DOHH2 (cell line): Measurements from ENCODE around the gene RNF103.

Source experiments
- CTCF ChIP-seq: fragments of 200-600 bp; sonication (generic); IDR thresholded peaks from one replicate; pipeline ENCODE4 v1.5.1; 2014; ENCODE audit warnings: antibody characterized with exemption, mild to moderate bottlenecking, low read depth, low read length; ENCODE audit not compliant: poor library complexity, severe bottlenecking
- EZH2phosphoT487 ChIP-seq: fragments of 200-600 bp; sonication (generic); IDR thresholded peaks from 2 replicates; pipeline ENCODE4 v1.6.1; 2017; ENCODE audit warnings: borderline replicate concordance, mild to moderate bottlenecking, antibody characterized with exemption, low read length, moderate library complexity, mixed read lengths

- TF ChIP-seq CTCF (no peak), EZH2phosphoT487 (no peak)
These were observed 13.2 kb upstream of the RNF103 start for GRCh38 chr2:86636842-86637241.
